GDM1 (cell line): ENCODE data around the gene PDSS1.
"Not testable (repeated sequence)": the region's sequence is repeated elsewhere in the genome, so short reads cannot be mapped to it uniquely, and the experiment has no call there.

Source experiments
- DNase-seq: peaks from one replicate; lab custom pipeline; 2025; lab: John Stamatoyannopoulos, UW

Gene PDSS1

GRCh38 chr10:26739071-26739631, 41.6 kb downstream of the PDSS1 start:
- no peak for DNase-seq

GRCh38 chr10:26741368-26741767, 43.9 kb downstream of the PDSS1 start:
- no peak for DNase-seq

- no peak for DNase-seq
Observed at GRCh38 chr10:26743091-26743490, 45.6 kb downstream of the PDSS1 start.

GRCh38 chr10:26743841-26744240, 46.3 kb downstream of the PDSS1 start:
- no peak for DNase-seq

- DNase-seq: no peak
Observed at GRCh38 chr10:26746061-26746460, 48.6 kb downstream of the PDSS1 start.

GRCh38 chr10:26755443-26755903, 58.0 kb downstream of the PDSS1 start:
- no peak for DNase-seq

GRCh38 chr10:26759008-26759407, 61.5 kb downstream of the PDSS1 start:
- no peak for DNase-seq

GRCh38 chr10:26765549-26765948, 68.0 kb downstream of the PDSS1 start:
- DNase-seq: no peak

GRCh38 chr10:26770069-26770468, 72.6 kb downstream of the PDSS1 start:
- DNase-seq: no peak

- DNase-seq: no peak
Observed at GRCh38 chr10:26773633-26774032, 76.1 kb downstream of the PDSS1 start.

- no peak for DNase-seq
Observed at GRCh38 chr10:26776258-26776657, 78.8 kb downstream of the PDSS1 start.

- DNase-seq: no peak
Observed at GRCh38 chr10:26777686-26778085, 80.2 kb downstream of the PDSS1 start.

GRCh38 chr10:26779176-26779860, 81.8 kb downstream of the PDSS1 start:
- no peak for DNase-seq

- DNase-seq: no peak
Observed at GRCh38 chr10:26780106-26780792, 82.7 kb downstream of the PDSS1 start.

GRCh38 chr10:26780793-26781601, 83.5 kb downstream of the PDSS1 start:
- DNase-seq: peak; percentile 5

GRCh38 chr10:26781797-26782196, 84.3 kb downstream of the PDSS1 start:
- no peak for DNase-seq

- DNase-seq: no peak
Observed at GRCh38 chr10:26787362-26787761, 89.9 kb downstream of the PDSS1 start.

GRCh38 chr10:26789779-26790178, 92.3 kb downstream of the PDSS1 start:
- DNase-seq: not testable (repeated sequence)

GRCh38 chr10:26790221-26790995, 92.9 kb downstream of the PDSS1 start:
- DNase-seq: no peak

- no peak for DNase-seq
Observed at GRCh38 chr10:26792758-26793495, 95.4 kb downstream of the PDSS1 start.
